ENCODE measurements around the gene DDX25. TPM values are rescaled to one million over a fixed set of nuclear protein-coding genes. Genes with fewer than 3 reads are reported as not detected.
"Not testable (repeated sequence)": the region's sequence is repeated elsewhere in the genome, so short reads cannot be mapped to it uniquely, and the experiment has no call there.

Gene DDX25
- total RNA-seq, 1 donor from 2014 or later, result not detected

DNA sequence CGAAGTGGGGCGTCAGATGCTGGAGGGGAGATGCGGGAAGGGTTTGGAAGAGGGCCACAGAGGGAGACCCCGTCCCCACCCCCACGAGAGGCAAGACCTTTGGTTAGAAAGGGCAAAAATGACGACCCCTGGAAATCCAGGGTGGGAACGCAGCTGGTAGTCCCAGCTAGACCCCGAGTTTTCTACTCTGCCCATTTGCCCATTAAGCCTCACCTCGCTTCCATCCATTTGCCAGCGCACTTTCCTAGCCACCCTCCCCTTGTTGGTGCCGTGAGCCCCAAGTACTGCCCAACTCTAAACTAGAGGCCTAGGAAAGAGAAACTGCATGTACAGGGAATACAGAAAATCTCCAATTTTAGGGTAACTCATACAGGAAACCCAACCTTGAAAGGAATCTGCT lies 370 bp downstream of the DDX25 start:
- DNase-seq, result no peak

DNA sequence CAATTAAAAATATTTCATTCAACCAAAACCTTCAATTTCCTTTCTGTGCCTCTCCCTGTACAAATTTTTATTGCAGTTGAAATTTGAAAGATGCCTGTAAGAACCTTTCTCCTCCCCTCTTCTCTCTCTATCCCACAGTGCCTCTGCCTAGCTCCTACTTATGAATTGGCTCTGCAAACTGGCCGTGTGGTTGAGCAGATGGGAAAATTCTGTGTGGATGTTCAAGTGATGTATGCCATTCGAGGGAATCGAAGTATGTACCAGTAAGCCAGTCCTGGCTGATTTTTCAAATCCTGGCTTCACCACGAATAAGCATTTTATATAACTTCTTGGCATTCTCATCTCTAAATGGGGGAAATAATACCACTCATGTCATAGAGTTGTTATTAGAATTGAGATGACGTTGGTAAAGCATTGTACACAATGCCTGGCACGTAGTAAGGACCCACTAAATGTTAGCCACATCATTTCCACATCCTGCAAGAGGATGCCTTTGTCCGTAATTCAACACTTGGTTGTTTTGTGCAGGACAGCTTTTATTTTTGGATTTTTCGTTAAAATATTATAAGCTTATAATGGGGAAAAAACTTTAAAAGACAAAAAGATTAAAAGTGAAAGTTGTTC lies 6.0 kb downstream of the DDX25 start:
- no peak for DNase-seq

DNA sequence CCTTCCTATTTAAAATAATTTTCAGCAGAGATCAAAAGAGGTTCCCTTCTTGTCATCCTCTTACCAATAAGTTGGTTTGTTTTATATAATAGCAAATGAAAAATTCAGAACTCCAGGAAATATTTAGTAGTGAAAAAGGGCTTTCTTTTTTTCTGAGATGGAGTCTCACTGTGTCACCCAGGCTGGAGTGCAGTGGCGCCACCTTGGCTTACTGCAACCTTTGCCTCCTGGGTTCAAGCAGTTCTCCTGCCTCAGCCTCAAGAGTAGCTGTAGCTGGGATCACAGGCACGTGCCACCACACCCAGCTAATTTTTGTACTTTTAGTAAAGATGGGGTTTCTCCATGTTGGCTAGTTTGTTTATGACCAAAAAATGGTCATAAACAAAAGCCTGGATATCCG lies 10.3 kb downstream of the DDX25 start:
- not testable (repeated sequence) for DNase-seq

DNA sequence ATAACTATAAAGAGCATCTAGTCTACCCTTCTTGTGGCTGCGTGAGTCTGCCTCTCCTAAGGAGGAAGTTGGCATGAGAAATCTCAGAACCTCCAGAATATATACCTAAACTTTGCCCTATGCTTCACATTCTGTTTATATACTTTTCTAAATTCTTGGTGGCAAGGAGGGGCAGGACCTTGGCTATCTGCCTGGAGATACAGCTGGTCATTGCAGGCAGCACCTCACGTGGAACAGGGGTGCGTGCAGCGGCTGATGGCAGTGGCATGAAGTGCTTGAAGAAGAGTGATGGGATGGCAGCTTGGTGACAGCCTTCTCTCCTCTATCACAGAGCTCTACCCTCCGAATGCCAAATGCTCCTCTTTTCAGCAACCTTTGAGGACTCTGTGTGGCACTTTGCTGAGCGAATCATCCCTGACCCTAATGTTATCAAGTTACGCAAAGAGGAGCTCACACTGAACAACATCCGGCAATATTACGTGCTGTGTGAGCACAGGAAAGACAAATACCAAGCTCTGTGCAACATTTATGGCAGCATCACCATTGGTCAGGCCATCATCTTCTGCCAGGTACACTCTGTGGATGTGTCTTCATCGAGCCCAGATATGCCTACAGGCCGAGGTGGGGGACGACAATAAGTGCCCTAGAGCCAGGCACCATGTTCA lies 12.5 kb downstream of the DDX25 start:
- DNase-seq, result no peak

DNA sequence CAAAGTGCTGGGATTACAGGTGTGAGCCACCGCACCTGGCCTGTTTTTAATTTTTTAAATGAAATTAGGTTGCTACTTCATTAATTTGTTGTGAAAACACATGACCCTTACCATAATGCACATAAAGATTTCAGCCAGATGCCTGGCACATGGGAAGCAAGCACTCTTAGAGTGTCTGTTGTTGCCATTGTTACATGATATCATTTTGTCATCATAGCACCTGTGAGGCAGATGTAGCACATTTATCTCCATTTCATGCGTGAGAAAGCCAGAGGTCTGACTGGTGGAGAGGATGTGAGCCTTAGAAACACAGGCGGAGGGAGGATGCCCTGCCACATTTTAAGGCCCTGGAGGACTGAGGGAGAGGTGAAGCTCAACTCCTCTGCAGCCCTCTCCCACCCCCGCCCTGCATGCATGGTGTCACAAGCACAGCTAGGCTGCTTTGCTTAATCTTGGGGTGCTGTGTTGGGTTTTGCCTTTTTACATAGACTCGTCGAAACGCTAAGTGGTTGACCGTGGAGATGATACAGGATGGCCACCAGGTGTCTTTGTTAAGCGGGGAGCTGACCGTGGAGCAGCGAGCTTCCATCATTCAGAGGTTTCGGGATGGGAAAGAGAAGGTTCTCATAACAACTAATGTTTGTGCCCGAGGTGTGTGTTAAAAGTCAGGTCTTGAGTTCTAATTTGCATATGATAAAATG lies 14.0 kb downstream of the DDX25 start:
- peak; percentile 15 for DNase-seq

DNA sequence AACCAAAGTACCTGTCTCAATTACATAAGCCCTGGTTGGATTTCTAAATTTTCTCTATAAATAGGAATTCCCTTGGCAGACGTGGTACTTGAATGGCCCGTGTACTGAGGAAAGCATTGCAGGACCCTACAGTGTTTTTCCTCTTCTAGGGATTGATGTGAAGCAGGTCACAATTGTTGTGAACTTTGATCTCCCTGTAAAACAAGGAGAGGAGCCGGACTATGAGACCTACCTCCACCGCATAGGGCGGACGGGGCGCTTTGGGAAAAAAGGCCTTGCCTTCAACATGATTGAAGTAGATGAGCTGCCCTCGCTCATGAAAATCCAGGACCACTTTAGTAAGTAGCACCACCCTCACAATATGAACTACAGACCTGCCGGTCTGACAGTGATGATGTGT lies 16.7 kb downstream of the DDX25 start:
- DNase-seq, result no peak

DNA sequence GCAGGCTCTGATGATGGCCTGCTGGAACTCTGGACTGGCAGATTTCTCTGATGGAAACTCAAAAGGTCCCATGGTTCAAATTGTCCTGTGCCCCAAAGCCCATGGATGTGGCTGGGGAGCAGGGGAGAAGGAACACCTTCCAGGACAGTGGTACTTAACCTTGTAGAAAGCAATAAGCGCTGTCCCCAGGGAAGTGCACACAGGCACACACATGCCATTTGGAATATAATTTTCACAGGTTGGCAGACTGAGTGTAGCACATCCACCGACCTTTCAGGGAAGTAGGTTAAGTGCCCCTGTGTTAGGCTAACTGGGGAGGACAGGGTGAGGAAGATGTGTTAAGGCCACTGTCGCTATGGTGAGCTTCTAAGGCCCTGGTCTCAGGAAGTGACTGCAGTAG lies 17.8 kb downstream of the DDX25 start:
- no peak for DNase-seq

DNA sequence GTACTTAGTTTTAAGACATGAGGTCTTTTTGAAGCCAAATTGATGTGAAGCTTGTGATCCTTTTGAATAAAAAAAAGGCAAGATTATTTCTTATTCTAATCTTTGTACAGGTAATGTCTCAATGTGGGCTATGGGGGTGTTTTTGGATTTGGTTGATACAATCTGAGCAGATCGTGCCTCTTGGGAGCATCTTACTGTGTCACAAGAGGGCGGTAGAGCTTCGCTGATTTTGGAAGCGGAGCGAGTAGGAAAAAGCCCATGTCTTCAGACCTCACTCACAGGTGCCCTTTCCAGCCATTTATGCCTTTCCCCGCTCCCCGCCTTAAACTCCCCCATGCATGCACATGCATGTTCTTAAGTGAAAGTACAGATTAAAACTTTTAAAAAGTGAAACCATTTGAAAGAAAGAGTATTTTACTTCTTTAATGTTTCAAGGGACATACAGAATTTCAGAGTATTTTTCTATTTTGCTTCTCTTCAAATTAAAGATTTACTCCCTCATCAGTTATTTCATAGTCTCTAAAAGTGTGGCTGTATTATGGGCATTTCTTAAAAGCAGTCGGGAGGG lies 18.8 kb downstream of the DDX25 start:
- DNase-seq, result peak; percentile 94

DNA sequence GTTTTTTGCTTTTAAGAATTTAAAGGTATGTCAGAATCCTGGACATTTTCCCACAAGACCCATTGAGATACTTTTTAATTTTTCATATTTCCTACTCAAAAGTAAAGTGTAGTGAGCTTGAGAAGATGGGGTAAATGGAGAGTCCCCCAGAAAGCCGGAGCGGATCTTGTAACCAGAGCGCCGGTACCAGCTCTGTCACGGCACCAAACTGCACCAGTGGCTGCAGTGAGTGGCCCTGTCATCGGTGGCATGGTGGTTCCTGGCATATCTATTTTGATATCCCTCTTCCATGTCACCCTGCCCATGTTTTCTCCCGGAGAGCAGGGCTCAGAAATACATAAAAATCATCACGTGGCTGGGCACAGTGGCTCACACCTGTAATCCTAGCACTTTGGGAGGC lies 19.3 kb downstream of the DDX25 start:
- no peak for DNase-seq

DNA sequence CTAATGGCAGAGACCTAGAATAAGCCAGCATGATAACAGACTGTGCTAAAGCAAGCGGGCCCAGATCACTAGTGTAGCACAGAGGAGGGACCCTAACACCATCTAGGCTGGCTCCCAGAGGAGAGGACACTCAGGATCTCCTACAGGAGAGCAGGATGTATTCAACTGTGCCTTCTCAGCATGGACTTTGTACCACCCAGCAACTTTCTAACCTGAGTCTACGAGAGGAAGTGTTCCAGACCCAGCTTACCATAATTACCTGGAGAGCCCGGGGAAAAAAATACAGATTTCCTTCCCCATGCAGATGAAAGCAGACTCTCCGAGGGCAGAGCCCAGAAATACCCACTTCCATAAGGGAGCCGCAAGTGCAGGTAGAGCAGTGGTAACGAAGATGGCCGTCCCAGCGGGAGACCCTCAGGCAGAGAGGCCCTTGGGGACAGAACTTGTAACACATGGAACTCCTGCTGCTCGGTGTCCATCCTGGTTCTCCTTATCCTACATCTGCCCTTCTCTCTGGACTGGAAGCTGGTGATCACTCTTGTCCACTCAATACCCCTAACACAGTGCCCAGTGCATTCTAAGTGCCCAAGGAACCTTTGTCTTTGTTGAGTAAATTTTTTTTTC lies 20.2 kb downstream of the DDX25 start:
- DNase-seq, result no peak

DNA sequence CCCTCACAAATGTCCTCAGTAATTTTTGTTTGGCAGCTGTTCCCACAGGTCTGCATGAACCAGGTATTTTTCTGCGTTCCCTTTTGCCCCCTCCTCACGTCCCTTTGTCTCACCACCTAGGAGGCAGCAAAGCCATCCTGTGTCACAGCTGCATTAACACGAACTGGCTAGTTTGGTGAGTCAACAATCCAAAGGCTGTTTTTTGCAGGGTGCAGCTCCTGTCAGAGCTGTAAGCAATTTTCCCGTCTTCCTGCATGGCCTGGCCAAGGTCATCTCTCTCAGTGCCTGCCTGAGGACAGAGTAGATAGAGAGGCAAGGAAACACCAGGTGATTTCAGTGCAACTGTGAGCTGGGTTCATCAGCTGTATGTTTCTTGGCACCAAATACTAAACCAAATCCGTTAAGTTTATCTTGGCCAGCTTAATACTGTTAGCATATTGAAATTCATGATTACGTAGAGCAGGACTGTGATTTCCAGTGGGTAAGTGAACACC lies 21.0 kb downstream of the DDX25 start:
- DNase-seq, result peak; percentile 37

DNA sequence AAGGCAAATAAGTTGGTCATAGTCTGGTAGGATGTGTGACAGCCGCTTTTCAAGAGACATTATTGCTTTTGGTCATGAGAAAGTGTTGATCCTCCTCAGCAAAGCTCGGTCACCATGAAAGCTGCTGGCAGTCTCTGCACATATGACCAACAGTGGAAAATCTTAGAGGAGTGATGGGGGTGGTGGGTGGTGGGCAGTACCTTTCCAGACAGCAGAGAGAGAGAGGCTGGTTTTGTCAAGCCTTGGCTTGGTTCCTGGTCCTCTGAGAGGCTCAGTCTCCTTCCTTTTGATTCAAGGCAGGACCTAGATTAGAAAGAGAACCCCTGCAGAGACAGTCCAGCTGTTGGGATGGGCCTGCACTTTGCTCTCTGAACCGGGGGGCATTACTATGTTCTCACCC lies 21.5 kb downstream of the DDX25 start:
- DNase-seq, result no peak

DNA sequence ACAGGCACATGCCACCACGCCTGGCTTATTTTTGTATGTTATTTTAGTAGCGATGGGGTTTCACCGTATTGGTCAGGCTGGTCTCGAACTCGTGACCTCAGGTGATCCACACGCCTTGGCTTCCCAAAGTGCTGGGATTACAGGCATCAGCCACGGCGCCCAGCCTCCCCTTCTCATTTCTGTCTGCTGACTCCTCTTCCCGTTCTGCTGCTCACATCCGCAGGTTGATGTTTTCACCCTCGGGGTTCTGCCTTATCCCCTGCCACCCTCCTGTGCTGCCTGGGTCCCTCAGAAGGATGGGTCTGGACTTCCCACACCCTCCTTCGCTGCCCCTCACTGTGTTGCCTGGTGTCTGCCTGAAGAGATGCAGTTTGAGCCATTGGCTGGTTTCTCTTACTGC lies 22.4 kb downstream of the DDX25 start:
- DNase-seq, result no peak

DNA sequence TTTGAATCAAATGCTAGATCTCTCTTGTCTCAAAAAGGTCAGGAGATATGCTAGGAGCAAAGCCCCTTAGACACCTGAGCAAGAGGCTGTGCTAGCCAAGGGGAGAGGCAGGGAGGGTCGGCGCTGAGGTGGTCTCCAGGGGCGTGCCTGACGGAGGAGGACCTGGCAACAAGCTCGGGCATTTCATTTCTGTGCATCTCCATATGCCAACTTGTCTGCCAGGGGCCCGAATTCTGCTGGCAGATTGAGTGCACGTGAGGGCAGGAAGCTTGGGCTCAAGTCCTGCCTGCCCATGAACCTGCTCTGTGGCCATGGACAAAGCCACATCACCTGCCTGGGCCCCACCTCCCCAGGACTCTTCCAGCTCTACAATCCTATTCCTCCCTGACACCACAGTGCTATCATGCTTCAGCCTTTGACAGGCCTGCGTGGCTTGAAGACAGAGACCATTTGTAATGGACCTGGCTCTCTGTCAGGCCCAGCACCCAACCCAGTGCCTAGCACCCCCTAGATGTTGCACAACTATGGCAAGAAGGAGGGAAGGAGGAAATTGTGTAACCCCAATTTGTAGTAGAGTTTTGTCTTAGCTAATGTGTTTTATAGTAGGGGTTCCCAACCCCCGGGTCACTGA lies 25.3 kb downstream of the DDX25 start:
- DNase-seq, result no peak

DNA sequence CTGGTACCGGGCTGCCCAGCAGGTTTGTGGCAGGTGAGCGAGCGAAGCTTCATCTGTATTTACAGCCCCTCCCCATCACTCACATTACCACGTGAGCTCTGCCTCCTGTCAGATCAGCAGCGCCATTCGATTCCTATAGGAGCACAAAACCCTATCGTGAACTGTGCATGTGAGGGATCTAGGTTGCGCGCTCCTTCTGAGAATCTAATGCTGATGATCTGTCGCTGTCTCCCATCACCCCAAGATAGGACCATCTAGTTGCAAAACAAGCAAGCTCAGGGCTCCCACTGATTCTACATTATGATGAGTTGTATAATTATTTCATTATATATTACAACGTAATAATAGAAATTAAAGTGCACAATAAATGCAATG lies 25.8 kb downstream of the DDX25 start:
- DNase-seq, result no peak

DNA sequence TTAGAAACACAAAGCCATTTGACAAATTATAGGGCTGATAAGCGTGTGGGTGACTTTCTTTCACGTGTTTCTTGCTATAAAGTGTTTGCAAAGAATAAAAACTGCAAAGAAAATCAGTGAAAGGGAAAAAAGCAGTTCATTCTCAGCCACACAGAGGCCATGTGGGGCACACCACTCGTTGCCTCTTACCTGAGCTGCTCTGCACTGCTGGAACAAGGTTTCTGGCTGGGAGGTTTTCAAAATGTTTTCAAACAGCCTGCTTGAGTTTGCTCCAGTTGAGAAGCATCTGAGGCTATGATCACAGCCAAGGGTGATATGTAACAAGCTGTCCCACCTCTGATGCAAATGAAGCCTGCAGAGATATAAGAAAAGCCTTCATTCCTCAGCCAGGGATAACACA lies 26.8 kb downstream of the DDX25 start:
- DNase-seq, result no peak

DNA sequence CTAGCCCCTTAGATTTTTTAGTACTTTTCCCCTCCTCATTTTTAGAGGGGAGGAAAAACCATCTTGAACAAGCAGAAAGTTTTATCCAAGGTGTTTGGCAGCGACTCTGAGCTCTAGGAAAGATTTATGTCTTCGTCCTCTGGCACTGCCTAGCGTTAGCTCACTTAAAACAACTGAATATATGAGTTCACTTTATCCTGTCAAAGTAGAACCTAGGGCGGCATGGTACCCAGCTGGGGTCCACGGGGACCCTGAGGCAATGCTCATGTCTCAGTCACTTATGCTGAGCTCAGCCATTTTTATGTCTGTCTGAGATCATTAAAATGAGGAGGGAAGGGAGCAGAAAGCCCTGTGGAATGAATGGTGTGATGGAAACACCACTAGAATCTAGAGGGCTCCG lies 27.4 kb downstream of the DDX25 start:
- peak; percentile 57 for DNase-seq

DNA sequence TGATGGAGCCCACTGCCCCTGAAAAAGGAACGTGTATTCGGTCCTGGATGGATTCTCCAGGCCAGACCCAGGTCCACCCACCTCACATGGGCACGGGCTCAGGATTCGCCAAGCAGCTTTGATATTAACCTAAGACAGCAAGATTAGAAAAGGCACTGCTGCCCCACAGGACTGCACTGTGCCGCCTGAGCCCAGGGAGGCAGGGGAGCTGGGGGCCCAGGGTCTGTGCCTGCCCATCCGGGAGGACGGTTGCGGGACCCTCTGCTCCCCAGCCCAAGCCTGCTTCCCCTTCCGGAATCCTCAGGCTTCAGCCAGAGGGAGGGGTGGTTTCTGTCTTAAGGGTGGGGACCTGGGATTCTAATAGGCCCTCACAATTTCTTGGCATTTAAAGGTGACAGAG lies 28.0 kb downstream of the DDX25 start:
- DNase-seq, result no peak

DNA sequence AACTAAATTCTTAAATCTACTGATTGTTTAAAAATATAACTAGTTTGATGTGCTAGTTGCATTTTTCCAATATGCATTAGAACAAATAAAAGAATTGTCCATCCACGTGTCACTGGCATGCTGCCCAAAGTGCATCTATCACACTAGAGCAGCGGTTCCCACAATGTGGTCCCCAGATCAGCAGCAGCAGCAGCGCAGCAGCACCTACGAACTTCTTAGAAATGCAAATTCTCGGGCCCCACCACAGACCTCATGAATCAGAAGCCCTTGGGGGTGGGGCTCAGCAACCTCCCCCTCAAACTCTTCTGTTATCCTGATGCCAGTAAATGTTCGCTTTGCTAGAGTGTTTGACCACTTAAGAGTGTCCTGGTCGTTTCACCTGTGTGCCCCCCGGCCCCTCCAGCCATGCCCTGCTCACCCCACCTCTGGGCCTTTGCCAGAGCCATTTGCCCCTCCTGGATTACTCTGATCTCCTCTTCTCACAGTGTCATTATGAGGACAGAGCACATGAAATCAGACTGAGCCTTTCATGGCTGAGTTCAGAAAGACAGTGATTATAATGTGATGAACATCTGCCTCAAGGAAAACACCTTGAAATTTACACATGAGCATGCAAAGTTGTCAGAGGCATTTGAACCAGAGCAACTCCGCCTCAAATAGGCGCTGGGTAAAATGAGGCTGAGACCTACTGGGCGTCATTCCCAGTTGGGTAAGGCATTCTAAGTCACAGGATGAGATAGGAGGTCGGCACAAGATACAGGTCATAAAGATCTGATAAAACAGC lies 28.9 kb downstream of the DDX25 start:
- no peak for DNase-seq

DNA sequence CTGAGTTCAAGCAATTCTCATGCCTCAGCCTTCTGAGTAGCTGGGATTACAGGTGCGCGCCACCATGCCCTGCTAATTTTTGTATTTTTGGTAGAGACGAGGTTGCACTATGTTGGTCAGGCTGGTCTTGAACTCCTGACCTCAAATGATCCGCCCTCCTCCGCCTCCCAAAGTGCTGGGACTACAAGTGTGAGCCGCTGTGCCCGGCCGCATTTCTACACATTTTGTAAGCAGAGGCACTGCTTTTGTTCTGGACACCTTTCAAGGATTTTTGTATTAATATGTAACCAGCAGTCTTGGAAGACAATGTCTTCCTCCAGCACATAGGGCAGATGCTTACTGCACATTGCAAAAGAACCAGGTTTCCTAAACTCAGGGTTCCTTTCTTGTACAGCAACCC lies 30.2 kb downstream of the DDX25 start:
- DNase-seq, result no peak

DNA sequence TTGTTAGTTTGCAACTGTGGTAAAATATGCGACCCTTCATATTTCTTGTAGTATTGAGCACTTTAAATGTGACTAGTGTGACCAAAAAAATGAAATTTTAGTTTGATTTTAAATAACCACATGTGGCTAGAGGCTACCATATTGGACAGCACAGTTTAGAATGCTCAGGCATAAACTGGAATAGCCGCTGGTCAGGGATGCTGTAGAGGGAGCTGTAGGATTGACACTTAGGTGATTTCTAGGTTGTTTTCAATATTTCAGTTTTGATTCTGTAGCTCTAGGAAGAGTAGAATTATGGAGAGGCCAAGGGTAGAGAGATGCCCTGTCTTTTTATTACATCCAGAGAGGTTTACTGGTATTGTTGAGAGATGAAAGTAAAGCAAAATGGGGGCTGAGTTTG lies 30.7 kb downstream of the DDX25 start:
- DNase-seq, result no peak
